Stomach (tissue), 4 donors: ENCODE measurements around the gene CARD11.

Experiments used
- CTCF ChIP-seq, 7 experiments: fragments of 450-650 bp in 4 of 7; fragments of 200-600 bp in 3 of 7; sonication (generic) in 3 of 7; IDR thresholded peaks; one replicate each; pipeline ENCODE4 v1.5.1; 2016 to 2019; ENCODE audit warnings: antibody characterized with exemption in 7 of 7, control low read depth in 2 of 7, mild to moderate bottlenecking in 1 of 7
- POLR2A ChIP-seq, 4 donors: fragments of 450-650 bp; IDR thresholded peaks; one replicate each; pipeline ENCODE4 v1.6.1; 2016; ENCODE audit warnings: antibody characterized with exemption in 4 of 4, control low read depth in 2 of 4, mild to moderate bottlenecking in 1 of 4, moderate library complexity in 1 of 4

GRCh38 chr7:3019801-3020200 is 23.9 kb downstream of the CARD11 start:
- no peak for TF ChIP-seq CTCF (IDR thresholded peaks at IDR 0.05)
- no peak for TF ChIP-seq POLR2A (IDR thresholded peaks at IDR 0.05)
